HepG2 (cell line): ENCODE measurements around the gene PLCXD1. TPM values are rescaled to one million over a fixed set of nuclear protein-coding genes. Genes with fewer than 3 reads are reported as not detected.

Experiments used
- AGO2 ChIP-seq: fragments of 200-400 bp; formaldehyde crosslinking; optimal IDR thresholded peaks from 2 replicates; pipeline ENCODE3; 2017; ENCODE audit warnings: mild to moderate bottlenecking, low read depth, low read length, moderate library complexity
- HDAC2 ChIP-seq: sonication (generic); formaldehyde crosslinking; IDR thresholded peaks from 2 replicates; pipeline ENCODE4 v1.4.0; 2020; ENCODE audit warnings: missing genetic modification reagents
- ZBTB10 ChIP-seq: sonication (generic); formaldehyde crosslinking; IDR thresholded peaks from 2 replicates; pipeline ENCODE4 v1.4.0; 2020; ENCODE audit warnings: missing genetic modification reagents, borderline replicate concordance
- polyA plus RNA-seq, 8 experiments: library from polyadenylated mRNA; depleted of rRNA in 3 of 8; stranded (reverse) in 7 of 8; unstranded in 1 of 8; fragments of >200 nt; fragmentation: Illumina TruSeq in 4 of 8; extraction: Trizol in 4 of 8; gene quantifications; 2 replicates each; pipeline versions ENCODE4 v1.2.1 to v1.2.3, GENCODE V29; 2011 to 2016; ENCODE audit warnings: low read depth in 4 of 8, missing spikeins in 1 of 8, mixed read lengths in 1 of 8; ENCODE audit not compliant: insufficient read depth in 1 of 8
- total RNA-seq, 5 experiments: library from RNA; depleted of rRNA; stranded (reverse); fragments of >200 nt; fragmentation: Illumina TruSeq; extraction: Trizol; gene quantifications; 2 replicates each; pipeline ENCODE4 v1.2.3, GENCODE V29; 2016; ENCODE audit warnings: low read depth in 1 of 5
- TF ChIP-seq, protein P1 (sequence below): sonication (generic); formaldehyde crosslinking; IDR thresholded peaks from 2 replicates; pipeline ENCODE4 v1.4.0; 2020; ENCODE audit warnings: missing genetic modification reagents
- TF ChIP-seq, protein P2 (sequence below): sonication (generic); formaldehyde crosslinking; IDR thresholded peaks from one replicate; pipeline ENCODE4 v1.5.1; 2020; ENCODE audit warnings: mild to moderate bottlenecking, missing genetic modification reagents; ENCODE audit errors: not compliant biosample characterization

PLCXD1 gene
- total and polyA plus RNA-seq, 2 of the 13 experiments (the other 11 are each of a cell fraction or from before 2014, with no cell fraction given) = 87.7 to 153 TPM

GRCh38 chrX:275476-275966 is 5.7 kb upstream of the PLCXD1 start (continued):
- TF ChIP-seq AGO2 (peak; percentile 87), ZBTB10 (CRISPR knock-in tag) (peak; percentile 43; the same call in 1 of the 2 replicates), HDAC2 (CRISPR knock-in tag) (peak; percentile 1; the same call in 1 of the 2 replicates)
- TF ChIP-seq, protein P1, sequence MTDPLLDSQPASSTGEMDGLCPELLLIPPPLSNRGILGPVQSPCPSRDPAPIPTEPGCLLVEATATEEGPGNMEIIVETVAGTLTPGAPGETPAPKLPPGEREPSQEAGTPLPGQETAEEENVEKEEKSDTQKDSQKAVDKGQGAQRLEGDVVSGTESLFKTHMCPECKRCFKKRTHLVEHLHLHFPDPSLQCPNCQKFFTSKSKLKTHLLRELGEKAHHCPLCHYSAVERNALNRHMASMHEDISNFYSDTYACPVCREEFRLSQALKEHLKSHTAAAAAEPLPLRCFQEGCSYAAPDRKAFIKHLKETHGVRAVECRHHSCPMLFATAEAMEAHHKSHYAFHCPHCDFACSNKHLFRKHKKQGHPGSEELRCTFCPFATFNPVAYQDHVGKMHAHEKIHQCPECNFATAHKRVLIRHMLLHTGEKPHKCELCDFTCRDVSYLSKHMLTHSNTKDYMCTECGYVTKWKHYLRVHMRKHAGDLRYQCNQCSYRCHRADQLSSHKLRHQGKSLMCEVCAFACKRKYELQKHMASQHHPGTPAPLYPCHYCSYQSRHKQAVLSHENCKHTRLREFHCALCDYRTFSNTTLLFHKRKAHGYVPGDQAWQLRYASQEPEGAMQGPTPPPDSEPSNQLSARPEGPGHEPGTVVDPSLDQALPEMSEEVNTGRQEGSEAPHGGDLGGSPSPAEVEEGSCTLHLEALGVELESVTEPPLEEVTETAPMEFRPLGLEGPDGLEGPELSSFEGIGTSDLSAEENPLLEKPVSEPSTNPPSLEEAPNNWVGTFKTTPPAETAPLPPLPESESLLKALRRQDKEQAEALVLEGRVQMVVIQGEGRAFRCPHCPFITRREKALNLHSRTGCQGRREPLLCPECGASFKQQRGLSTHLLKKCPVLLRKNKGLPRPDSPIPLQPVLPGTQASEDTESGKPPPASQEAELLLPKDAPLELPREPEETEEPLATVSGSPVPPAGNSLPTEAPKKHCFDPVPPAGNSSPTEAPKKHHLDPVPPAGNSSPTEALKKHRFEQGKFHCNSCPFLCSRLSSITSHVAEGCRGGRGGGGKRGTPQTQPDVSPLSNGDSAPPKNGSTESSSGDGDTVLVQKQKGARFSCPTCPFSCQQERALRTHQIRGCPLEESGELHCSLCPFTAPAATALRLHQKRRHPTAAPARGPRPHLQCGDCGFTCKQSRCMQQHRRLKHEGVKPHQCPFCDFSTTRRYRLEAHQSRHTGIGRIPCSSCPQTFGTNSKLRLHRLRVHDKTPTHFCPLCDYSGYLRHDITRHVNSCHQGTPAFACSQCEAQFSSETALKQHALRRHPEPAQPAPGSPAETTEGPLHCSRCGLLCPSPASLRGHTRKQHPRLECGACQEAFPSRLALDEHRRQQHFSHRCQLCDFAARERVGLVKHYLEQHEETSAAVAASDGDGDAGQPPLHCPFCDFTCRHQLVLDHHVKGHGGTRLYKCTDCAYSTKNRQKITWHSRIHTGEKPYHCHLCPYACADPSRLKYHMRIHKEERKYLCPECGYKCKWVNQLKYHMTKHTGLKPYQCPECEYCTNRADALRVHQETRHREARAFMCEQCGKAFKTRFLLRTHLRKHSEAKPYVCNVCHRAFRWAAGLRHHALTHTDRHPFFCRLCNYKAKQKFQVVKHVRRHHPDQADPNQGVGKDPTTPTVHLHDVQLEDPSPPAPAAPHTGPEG = peak; percentile 3; the same call in 1 of the 2 replicates
- TF ChIP-seq, protein P2, sequence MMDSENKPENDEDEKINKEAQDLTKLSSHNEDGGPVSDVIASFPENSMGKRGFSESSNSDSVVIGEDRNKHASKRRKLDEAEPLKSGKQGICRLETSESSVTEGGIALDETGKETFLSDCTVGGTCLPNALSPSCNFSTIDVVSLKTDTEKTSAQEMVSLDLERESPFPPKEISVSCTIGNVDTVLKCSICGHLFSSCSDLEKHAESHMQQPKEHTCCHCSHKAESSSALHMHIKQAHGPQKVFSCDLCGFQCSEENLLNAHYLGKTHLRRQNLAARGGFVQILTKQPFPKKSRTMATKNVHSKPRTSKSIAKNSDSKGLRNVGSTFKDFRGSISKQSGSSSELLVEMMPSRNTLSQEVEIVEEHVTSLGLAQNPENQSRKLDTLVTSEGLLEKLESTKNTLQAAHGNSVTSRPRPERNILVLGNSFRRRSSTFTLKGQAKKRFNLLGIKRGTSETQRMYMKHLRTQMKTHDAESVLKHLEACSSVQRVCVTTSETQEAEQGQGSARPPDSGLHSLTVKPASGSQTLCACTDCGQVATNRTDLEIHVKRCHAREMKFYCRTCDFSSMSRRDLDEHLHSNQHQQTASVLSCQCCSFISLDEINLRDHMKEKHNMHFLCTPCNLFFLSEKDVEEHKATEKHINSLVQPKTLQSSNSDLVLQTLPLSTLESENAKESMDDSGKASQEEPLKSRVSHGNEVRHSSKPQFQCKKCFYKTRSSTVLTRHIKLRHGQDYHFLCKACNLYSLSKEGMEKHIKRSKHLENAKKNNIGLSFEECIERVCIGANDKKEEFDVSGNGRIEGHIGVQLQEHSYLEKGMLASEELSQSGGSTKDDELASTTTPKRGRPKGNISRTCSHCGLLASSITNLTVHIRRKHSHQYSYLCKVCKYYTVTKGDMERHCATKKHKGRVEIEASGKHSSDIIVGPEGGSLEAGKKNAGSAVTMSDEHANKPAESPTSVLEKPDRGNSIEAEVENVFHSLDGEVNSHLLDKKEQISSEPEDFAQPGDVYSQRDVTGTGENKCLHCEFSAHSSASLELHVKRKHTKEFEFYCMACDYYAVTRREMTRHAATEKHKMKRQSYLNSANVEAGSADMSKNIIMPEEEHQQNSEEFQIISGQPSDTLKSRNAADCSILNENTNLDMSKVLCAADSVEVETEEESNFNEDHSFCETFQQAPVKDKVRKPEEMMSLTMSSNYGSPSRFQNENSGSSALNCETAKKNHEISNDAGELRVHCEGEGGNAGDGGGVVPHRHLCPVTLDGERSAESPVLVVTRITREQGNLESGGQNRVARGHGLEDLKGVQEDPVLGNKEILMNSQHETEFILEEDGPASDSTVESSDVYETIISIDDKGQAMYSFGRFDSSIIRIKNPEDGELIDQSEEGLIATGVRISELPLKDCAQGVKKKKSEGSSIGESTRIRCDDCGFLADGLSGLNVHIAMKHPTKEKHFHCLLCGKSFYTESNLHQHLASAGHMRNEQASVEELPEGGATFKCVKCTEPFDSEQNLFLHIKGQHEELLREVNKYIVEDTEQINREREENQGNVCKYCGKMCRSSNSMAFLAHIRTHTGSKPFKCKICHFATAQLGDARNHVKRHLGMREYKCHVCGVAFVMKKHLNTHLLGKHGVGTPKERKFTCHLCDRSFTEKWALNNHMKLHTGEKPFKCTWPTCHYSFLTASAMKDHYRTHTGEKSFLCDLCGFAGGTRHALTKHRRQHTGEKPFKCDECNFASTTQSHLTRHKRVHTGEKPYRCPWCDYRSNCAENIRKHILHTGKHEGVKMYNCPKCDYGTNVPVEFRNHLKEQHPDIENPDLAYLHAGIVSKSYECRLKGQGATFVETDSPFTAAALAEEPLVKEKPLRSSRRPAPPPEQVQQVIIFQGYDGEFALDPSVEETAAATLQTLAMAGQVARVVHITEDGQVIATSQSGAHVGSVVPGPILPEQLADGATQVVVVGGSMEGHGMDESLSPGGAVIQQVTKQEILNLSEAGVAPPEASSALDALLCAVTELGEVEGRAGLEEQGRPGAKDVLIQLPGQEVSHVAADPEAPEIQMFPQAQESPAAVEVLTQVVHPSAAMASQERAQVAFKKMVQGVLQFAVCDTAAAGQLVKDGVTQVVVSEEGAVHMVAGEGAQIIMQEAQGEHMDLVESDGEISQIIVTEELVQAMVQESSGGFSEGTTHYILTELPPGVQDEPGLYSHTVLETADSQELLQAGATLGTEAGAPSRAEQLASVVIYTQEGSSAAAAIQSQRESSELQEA (CRISPR knock-in tag) = peak; percentile 70
